NCI-H187 (cell line): ENCODE measurements around the gene MEPCE.
"Not testable (repeated sequence)": the region's sequence is repeated elsewhere in the genome, so short reads cannot be mapped to it uniquely, and the experiment has no call there.

ENCODE experiments used
- DNase-seq, 2 experiments: peaks; one replicate each; lab custom pipeline; 2025; lab: John Stamatoyannopoulos, UW

Gene MEPCE

DNA sequence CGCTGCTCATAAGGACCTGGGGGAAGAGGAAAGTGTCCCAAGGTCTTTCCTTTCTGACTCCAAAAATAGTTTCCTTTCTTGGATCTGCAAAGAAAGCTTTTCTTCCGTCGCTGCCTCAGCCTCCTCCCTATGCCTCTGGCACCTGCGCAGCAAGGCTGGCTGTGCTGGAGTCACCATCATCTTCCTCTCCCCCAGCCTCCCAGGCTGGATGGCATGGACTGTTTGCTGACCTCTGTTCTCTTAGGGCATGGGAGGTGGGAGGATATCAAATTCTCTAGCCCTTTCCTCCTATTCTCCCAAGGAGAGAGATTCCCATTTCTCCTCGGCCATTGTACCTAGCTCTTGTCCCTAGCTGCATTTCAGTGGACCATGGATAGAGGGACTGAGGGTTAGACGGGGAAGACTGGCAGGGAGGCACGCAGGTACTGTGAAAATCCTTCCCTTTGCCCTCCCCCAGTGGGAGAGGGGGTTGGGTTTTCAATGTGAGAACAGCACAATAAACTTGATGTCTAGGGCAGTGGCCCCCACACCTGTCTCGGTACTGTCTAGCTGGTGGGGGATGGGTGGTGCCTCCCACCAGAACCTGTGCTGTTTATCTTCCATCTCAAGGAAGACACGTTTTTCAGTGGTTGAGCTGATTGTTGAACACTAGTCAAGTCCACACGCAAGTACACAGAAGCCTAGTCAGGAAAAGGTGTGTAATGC, 4.1 kb downstream of the MEPCE start:
- DNase-seq, result no peak

DNA sequence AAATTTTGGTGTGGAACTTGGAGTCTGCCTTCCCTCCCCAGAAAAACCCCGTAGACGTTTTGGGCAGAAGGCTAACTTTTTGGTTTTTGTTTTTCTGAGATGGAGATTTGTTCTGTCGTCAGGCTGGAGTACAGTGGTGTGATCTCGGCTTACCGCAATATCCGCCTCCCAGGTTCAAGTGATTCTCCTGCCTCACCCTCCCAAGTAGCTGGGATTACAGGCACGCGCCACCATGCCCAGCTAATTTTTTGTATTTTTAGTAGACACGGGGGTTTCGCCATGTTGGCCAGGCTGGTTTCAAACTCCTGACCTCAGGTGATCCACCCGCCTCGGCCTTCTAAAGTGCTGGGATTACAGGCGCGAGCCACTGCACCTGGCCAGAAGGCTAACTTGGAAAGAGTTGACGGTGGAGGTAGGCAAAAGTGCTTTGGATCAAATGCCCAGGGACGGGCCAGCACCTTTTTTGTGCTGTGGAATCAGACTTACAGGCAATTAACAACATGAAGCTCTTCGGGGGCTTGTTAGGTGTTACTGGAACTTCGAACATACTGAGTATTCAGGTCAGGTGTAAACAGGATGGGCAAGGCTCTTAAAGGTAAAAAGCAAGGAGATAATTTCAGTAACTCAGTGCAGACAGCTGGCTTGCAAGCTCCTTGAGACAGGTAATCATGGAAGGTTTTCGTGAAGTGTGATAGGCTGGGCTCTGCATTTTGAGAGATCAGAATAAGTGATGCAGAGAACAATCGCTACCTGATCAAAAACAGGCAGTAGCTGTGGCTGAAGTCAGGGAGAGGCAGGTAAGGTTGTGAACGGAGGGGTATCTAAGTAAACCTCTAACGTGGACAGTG, 4.9 kb downstream of the MEPCE start:
- no peak for DNase-seq

DNA sequence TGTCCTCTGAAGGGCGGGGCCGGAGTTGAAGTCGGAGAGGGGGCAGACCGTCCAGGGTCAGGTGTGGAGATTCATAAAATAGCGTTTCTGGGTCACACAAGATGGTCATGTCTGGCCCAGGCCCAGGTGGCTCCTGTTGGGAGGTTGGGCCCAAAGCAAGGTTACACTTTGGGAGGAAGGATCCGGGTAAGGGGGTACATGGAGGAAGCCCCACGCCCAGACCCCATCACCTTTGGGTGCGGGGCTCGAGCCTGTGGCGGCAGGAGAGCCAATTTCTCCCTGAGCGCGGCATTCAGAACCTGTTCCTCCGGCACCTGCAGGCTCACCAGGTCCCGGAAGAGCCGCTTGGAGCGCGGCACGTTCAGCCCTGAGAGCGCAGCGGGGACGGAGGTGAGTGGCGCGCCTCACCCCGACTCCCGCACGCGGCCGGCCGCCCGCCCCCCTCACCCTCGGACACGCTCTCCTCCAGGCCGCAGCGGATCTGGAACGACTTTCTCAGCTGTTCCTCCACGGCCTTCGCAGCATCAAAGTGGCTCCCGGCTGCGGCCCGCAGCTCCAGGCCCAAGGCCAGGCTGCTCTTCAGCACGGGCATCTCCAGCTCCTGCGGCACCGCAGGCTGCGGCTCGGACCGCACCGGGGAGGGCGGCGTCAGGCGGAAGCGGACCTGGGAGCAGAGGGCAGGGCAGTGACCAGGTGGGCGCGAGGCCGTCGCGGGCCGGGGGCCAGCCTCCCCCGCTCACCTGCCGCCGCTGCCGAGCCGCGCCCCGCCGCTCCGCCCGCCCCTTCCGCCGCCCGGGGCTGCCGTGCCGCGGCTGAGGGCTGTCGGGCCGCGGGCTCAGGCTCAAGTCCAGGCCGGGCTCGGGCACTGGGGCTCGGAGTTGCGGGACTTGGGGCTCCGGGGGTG, 6.0 kb downstream of the MEPCE start:
- DNase-seq, result no peak

DNA sequence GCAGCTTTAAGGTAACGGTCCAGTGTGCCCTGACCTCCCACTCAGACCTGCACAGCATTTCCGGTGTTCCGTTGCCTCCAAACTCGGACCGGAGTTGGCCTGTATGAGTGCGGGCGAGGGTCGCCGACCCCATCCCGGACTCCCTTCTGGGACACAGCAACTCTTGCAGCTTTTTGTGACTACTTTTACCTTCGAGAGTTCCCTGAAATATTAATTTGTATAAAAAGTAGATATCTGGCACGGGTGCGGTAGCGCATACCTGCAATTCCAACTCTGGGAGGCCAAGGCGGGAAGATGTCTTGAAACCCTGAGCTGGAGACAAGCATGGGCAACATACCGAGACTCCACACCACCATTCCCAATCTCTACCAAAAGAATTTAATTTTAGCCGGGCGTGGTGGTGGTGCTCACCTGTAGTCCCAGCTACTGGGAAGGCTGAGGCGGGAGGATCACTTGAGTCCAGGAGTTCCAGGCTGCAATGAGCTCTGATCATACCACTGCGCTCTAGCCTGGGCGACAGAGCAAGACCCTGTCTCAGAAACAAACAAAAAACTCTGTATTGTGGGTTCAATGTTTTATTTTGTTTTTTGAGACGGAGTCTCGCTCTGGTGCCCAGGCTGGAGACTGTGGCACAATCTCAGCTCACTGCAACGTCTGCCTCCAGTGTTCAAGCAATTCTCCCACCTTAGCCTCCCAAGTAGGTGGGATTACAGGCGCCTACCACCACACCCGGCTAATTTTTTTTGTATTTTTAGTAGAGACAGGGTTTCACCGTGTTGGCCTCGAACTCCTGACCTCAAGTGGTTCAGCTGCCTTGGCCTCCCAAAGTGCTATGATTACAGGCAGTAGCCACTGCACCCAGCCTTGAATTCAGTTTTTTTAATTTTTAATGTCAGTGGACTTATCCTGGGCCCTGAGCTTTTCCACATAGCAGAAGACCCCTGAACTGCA, 7.8 kb downstream of the MEPCE start:
- DNase-seq, result no peak

DNA sequence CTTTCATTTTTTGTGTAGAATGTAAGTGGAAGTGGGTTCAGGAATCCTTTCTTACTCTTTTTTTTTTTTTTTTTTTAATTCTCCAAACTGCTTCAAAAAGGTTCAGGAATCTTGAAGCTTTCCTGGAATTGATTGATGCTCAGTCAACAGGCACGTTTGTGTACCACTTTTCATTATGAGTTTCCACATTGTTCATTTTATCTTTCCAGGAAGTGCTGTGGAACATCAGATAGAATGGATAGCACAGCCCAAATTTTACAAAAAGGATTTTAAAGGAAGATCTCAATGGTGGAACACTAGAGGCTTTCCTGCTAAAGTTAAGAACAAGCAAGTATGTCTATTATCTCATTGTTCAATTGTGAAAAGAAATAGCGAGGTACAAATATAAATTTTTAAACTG, 8.5 kb downstream of the MEPCE start:
- DNase-seq, result no peak

DNA sequence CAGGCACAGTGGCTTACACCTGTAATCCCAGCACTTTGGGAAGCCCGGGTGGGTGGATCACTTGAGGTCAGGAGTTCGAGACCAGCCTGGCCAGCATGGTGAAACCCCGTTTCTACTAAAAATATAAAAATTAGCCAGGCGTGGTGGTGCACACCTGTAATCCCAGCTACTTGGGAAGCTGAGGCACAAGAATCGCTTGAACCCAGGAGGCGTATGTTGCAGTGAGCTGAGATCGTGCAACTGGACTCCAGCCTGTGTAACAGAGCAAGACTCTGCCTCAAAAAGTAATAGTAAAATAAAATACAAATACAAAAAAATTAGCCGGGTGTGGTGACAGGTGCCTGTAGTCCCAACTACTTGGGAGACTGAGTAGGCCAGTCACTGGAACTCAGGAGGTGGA, 9.1 kb downstream of the MEPCE start:
- not testable (repeated sequence) for DNase-seq

DNA sequence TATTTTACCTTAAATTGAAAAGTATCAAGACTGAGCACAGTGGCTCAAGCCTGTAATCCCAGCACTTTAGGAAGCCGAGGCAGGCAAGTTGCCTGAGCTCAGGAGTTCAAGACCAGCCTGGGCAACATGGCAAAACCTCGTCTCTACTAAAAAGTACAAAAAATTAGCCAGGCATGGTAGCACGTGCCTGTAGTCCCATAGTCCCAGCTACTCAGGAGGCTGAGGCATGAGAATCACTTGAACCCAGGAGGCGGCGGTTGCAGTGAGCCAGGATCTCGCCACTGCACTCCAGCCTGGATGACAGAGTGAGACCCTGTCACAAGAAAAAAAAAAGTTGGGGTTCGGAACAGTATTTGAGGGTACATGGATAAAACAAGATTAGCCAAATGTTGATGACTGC, 9.6 kb downstream of the MEPCE start:
- not testable (repeated sequence) for DNase-seq

DNA sequence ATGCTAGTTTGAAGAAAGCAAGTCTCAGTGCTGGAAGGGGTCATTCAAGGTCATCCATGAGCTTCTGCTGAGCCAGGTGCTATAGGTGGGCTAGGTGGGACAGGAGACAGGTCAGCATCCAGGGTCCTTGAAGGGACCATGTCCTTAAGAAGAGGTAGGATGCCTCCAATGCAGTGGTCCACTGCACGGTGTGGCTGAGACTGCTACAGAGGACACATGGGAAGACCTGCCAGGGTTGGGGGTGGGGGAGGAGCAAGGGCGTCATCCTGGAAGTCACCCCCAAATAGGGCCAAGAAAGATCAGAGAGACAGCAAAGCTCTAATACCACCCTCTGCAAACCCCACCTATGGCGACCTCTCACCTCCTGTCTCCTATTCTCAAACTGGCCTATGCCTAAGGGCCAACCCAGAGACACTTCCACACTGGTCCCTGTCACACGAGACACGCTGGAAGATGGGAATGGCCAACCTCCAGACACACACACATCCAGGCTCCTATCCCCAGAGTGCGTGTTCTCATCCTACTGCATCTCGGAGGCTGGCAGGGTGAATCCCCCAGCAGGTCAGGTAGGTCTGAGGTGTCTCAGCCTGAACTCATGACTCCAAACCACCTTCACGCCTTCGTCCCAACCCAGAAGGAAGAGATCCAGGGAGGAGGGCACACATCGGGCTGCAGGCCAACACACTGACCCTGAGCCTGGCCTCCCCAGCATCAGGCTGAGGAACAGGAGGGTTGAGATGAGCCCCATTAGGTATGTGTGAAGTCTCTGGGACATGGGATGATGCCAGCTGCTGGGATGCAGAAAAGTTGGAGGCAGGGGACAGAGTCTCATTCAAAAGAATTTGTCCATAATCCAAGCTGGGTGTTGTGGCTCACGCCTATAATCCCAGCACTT, 12.3 kb downstream of the MEPCE start:
- no peak for DNase-seq

DNA sequence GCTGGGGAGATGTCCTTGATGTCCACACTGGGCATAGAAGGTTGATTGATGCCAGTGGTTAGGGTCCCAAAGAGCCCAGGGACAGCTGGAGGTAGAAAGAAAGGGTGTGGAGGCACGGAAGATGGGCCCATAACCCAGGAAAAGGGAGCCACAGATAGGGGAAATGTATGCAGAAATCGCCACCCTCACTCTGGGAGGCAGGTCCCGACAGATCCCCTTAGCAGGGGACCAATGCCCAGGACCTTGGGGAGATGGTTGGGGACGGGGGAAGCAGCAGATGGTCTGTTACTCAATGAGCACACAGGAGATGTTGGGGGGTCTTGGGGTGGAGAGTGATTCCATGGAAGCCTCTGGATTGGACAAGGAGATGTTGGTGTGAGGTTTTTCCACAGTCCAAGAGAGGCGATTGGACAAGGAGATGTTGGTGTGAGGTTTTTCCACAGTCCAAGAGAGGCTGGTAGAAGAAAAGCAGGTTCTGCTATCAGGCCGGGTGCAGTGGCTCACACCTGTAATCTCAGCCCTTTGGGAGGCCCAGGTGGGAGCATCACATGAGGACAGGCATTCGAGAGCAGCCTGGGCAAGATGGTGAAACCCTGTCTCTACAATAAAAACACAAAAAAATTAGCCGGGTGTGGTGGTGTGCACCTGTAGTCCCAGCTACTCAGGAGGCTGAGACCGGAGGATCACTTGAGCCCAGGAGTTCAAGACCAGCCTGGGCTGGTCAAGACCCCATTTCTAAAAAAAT, 13.6 kb downstream of the MEPCE start:
- DNase-seq, result no peak

DNA sequence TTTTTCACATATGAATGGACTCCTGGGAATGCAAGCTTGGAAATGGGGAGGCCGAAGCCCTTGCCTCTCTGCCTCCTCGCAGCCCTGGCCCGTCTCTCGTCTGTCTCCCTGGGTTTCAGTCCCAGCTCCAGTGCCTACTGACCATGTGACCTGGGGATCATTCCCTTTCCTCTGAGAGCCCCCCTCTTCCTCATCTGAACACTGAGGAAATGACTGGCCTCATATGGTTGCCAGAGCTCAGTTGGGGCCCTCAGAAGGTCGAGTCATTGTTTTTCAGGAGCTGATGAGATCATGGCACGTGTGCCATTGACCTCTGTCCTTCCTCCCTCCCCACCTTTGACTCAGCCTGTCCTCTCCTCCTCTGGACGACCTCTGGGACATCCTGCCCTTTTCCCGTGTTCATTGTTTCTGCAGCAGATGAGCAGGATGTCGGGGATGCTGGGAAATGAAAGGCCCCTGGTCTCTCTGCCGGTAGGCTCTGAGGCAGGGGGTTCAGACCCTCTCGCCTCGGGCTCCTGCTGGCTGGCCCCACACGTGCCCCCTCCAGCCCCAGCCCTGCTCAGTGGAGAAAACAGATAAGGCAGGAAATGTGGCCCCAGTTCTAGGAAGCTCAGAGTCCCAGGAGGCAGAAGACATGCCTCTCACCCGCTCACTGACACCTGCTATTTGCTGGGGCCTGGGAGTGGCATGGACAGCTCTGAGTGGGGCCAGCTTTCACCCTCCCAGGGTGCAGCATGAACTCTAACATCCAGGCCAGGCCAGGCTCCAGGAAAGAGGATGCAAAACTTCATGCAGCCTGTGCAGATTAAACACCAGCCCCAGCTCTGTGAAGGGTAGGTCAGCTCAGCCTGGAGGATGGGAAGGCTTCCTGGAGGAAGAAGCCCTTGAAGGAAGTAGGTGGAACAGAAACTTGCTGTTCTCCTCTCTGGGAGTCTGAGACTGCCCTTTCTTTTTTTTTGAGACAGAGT, 15.0 kb downstream of the MEPCE start:
- DNase-seq, result no peak

DNA sequence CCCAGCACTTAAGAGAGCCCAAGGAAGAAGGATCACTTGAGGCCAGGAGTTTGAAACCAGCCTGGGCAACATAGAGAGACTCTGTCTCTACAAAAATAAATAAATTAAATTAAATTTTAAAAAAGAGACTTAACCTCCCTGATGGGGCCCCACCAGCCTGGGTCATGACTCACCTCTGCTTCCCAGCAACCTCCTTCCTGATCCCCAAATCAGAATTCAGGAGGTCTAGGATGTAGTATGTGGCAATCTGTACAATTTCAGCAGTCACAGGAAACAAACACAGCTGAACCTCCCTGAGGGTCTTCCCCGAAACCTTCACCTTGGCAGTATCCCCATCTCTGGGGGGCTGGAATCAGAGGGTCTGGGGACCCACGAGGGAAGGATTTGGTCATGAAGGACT, 16.4 kb downstream of the MEPCE start:
- no peak for DNase-seq

DNA sequence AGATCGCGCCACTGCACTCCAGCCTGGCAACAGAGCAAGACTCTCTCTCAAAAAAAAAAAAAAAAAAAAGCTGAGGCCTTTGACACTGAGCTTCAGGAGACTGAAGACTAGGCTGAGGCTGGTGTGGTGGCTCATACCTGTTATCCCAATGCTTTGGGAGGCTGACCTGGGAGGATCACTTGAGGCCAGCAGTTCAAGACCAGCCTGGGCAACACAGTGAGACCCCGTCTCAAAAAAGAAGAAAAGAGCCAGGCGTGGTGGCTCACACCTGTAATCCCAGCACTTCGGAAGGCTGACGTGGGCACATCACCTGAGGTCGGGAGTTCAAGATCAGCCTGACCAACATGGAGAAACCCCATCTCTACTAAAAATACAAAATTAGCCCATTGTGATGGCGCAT, 17.7 kb downstream of the MEPCE start:
- DNase-seq, result not testable (repeated sequence)

DNA sequence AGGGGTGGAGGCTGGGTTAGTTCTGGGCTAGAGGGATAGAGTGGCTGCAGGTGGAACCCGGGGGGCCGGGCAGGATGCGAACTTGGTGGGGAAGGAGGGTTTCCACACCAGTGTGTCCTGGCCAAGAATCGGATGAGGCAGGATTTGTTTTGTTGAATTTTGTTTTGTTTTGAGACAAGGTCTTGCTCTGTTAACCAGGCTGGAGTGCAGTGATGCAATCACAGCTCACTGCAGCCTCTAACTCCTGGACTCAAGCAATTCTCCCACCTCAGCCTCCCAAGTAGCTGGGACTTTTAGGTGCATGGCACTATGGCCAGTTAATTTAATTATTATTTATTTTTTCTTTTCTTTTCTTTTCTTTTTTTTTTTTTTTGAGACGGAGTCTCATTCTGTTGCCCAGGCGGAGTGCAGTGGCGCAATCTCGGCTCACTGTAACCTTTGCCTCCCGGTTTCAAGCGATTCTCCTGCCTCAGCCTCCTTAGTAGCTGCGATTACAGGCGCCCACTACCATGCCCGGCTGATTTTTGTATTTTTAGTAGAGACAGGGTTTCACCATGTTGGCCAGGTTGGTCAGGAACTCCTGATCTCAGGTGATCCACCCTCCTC, 19.7 kb downstream of the MEPCE start:
- DNase-seq, result no peak

DNA sequence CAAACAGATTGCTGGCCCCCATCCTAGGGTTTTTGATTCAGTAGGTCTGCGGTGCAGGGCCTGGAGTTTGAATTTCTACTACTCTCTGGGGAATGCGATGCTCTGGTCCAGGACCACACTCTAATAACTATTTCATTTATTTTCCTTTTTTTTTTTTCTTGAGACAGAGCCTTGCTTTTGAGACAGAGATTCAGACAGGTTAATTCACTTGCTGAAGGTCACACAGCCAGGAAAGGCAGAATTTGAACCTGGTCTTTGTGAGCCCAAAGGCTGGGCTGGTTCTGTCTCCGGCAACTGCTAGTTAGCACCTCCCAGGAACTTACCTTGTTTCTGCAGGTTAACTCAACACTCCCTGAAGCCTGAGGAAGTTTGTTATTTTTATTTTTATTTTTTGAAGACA, 22.9 kb downstream of the MEPCE start:
- DNase-seq, result no peak

DNA sequence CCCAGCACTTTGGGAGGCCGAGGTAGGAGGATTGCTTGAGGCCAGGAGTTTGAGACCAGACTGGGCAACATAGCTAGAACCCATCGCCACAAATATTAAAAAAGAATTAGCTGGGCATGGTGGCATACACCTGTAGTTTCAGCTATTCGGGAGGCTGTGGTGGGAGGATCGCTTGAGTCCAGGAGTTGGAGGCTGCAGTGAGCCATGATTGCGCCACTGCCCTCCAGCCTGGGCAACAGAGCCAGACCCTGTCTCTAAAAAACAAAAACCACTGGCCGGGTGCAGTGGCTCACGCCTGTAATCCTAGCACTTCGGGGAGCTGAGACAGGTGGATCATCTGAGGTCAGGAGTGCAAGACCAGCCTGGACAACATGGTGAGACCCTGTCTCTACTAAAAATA, 24.2 kb downstream of the MEPCE start:
- not testable (repeated sequence) for DNase-seq

DNA sequence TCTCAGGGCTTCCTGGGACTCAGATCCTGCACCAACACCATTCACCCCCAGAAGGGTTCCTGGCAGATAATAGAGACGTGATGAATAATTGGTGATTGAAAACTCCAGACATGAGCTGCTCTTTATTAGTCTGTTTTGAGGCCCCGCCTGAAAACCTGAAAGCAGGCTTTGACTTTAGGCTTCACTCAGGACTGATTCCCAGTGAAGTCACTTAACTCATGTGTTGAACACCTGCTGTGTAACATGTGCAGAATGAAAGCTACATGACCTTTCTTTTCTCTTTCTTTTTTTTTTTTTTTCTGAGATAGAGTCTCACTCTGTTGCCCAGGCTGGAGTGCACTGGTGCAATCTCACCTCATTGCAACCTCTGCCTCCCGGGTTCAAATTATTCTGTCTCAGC, 25.6 kb downstream of the MEPCE start:
- DNase-seq, result no peak

DNA sequence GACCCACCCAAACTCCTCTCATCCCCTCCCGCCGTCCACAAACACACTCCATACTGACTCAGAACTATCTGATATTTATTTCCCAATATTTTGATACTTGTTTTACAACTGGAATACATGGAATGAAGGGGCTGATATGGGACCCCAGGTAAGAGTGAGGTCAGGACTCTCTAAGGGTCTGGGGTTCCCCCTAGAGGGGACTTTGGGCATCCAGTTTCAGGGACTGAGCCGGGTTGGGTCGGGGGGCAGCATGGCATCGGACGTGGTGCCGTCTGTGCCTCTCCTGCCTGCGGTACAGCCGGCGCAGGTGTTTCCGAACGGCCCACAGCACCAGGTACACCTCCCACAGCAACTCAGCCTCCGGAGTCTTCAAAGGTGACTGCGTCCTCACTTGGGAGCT, 26.9 kb downstream of the MEPCE start:
- DNase-seq, result no peak

DNA sequence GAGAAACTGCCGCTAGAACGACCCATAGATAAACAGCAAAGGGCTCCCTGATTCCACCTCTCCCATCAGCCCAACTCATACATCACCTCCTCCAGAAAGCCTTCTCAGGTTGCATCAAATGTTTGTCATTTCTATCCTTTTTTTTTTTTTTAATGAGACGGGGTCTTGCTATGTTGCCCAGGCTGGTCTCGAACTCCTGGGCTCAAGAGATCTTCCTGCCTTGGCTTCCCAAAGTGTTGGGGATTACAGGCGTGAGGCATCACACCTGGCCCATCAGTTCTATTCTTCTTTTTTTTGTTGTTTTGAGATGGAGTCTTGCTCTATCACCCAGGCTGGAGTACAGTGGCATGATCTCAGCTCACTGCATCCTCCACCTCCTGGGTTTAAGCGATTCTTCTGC, 27.4 kb downstream of the MEPCE start:
- no peak for DNase-seq
